Vagina (tissue), 2 donors: ENCODE results near the gene COL5A3. TPM values are rescaled to one million over a fixed set of nuclear protein-coding genes. Genes with fewer than 3 reads are reported as not detected.
A peak's percentile ranks its signal among the peaks of the same experiment; 100 is the strongest.

ENCODE experiments used
- DNase-seq, 2 donors: peaks; one replicate each; pipeline ENCODE4 v3.0.0-alpha.2; 2017; ENCODE audit errors: extremely low spot score in 2 of 2
- H3K27ac ChIP-seq: fragments of 200-600 bp; sonication (generic); one replicate; pipeline ENCODE4 v1.5.1; 2019
- H3K27me3 ChIP-seq: fragments of 200-600 bp; sonication (generic); one replicate; pipeline ENCODE4 v1.5.1; 2019
- H3K36me3 ChIP-seq, 2 donors: fragments of 200-600 bp; sonication (generic); one replicate each; pipeline ENCODE4 v1.5.1; 2017 to 2019
- H3K4me1 ChIP-seq: fragments of 200-600 bp; sonication (generic); one replicate; pipeline ENCODE4 v1.5.1; 2019
- H3K4me3 ChIP-seq, 2 donors: fragments of 200-600 bp; sonication (generic); 1 replicate in 1 of 2; 2 replicates in 1 of 2; pipeline ENCODE4 v1.5.1; 2016 to 2019
- H3K9me3 ChIP-seq: fragments of 200-600 bp; sonication (generic); one replicate; pipeline ENCODE4 v1.5.1; 2019
- POLR2A ChIP-seq, 2 donors: fragments of 450-650 bp; IDR thresholded peaks; one replicate each; pipeline ENCODE4 v1.6.1; 2017; ENCODE audit warnings: antibody characterized with exemption in 2 of 2, mild to moderate bottlenecking in 2 of 2, moderate library complexity in 2 of 2
- POLR2AphosphoS5 ChIP-seq, 2 donors: sonication (generic); formaldehyde crosslinking; IDR thresholded peaks; one replicate each; pipeline ENCODE4 v1.9.0; 2017; ENCODE audit warnings: antibody characterized with exemption in 2 of 2, mild to moderate bottlenecking in 2 of 2, low read depth in 1 of 2; ENCODE audit not compliant: insufficient read depth in 1 of 2
- intact Hi-C: fragments of 100-400 bp; cut with DNase I; formaldehyde crosslinking; loops from one replicate; pipeline ENCODE4 v1.15.1; 2023
- total RNA-seq: library from RNA; depleted of rRNA; stranded (reverse); fragments of >200 nt; gene quantifications from one replicate; pipeline ENCODE4 v1.2.3, GENCODE V29; 2016
- TF ChIP-seq, protein P1 (sequence below), 3 experiments: fragments of 450-650 bp in 2 of 3; fragments of 200-600 bp in 1 of 3; sonication (generic) in 1 of 3; IDR thresholded peaks; one replicate each; pipeline ENCODE4 v1.5.1; 2017 to 2019; ENCODE audit warnings: antibody characterized with exemption in 3 of 3, mild to moderate bottlenecking in 2 of 3, moderate library complexity in 2 of 3

The COL5A3 gene
- total RNA-seq, 1 donor from 2014 or later: 13.3 TPM

DNA sequence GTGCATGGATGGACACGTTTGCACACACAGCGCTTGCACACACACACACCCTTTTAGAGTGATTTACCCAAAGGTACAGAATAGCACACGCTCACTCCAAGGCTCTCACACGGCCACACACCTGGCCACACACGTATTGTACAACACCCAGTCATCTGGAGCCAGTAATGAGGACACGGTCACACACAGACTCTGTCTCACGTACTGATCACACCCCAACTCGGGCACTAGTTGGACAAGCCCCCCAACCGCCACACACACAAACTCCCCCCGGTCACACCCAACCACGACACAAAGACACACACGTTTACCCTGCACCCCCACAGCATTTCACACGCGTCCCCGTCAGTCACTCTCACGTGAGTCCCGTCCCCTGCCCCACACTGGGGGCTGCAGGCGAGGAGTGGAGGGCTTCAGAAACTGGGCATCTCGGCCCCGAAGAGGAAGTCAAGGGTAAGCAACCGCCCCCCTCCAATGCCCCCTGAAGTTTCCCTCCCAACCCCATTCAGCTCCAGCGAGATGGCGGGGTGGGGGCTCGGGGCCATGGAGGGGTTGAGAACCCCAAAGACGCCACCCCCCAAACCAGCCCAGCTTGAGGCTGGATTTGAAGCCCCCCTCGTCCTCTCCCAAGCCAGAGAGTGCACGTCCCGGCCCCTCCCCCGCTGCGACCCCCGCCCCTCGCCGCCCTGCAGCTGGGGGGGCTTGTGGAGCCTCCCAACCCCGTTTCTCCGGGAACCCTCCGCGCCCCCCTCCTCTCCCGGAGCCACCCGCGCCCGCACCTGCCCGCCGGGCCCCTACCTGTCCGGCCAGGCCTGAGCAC, 74.6 kb downstream of the COL5A3 start:
- H3K27ac ChIP-seq: peak overlapping the region; percentile 83
- H3K36me3 ChIP-seq: no peaks in the 10 kb centered on the region
- no peaks in the 10 kb centered on the region for H3K9me3 ChIP-seq
- H3K4me1 ChIP-seq: peaks cover 27% of the 10 kb centered on the region
- peak overlapping the region; percentile 60 to 77 for H3K4me3 ChIP-seq
- TF ChIP-seq, protein P1, sequence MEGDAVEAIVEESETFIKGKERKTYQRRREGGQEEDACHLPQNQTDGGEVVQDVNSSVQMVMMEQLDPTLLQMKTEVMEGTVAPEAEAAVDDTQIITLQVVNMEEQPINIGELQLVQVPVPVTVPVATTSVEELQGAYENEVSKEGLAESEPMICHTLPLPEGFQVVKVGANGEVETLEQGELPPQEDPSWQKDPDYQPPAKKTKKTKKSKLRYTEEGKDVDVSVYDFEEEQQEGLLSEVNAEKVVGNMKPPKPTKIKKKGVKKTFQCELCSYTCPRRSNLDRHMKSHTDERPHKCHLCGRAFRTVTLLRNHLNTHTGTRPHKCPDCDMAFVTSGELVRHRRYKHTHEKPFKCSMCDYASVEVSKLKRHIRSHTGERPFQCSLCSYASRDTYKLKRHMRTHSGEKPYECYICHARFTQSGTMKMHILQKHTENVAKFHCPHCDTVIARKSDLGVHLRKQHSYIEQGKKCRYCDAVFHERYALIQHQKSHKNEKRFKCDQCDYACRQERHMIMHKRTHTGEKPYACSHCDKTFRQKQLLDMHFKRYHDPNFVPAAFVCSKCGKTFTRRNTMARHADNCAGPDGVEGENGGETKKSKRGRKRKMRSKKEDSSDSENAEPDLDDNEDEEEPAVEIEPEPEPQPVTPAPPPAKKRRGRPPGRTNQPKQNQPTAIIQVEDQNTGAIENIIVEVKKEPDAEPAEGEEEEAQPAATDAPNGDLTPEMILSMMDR (IDR thresholded peaks at IDR 0.05): no peak
- TF ChIP-seq POLR2AphosphoS5 (IDR thresholded peaks at IDR 0.05; ENCODE audit: insufficient read depth in 1 of 2, low read depth in 1 of 2) (no peak), POLR2A (IDR thresholded peaks at IDR 0.05) (no peak)
- intact Hi-C loops: loop anchor here (10.0 kb wide), 1 partner anchor 59 kb away; no protein-coding TSS in a partner anchor
- H3K27me3 ChIP-seq: no peaks in the 10 kb centered on the region
- DNase-seq: no peak

DNA sequence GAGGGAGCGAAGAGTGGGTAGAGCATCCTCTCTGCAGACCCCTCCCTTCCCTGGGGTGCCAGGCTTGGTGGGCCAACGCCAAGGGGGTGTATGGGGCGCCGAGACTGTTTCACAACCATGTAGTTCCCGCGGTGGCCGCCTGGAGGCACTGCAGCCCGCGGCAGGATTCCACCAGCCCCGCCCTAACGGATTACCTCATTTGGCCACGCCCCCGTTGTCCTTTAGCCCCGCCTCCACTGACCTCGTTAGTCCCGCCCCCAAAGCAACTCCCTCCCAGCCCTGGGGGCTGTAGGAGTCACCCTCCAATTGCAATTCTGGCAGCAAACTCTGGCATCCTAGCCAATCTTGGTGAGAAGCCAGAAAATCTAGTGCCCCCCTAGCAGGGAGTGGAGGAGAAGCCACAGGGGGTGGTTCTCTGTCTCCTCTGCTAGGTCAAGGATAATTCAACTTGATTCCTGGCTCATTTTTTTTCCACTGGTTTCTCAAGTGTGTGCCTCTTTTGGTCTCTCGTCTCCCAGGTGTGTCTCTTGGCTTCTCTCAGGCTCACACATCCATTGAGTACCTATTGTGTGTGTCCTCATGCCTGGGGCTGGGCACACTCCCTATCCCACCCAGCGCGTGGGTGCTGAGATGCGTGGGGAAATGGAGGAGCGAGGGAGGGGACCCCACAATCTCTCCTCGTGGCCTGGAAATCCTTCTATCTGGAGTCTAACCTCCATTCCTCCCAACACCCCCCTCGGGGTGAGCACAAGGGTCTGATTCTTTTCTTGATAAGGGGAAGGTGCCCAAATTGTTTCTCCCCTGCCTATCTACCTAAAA, 76.0 kb downstream of the COL5A3 start:
- H3K27ac ChIP-seq: peak overlapping the region; percentile 83
- H3K27me3 ChIP-seq: no peaks in the 10 kb centered on the region
- H3K9me3 ChIP-seq: no peaks in the 10 kb centered on the region
- no peaks in the 10 kb centered on the region for H3K36me3 ChIP-seq
- peak in 1 of 2 donors; percentile 88 for DNase-seq
- peak overlapping the region in 1 of 2 donors; percentile 60 for H3K4me3 ChIP-seq
- intact Hi-C loops: loop anchor here (5.0 to 10.0 kb wide), 2 partner anchors 60 to 93 kb away; no protein-coding TSS in a partner anchor
- H3K4me1 ChIP-seq: peaks cover 27% of the 10 kb centered on the region
- TF ChIP-seq POLR2AphosphoS5 (IDR thresholded peaks at IDR 0.05; ENCODE audit: insufficient read depth in 1 of 2, low read depth in 1 of 2): peak; percentile 31 to 55
- TF ChIP-seq, protein P1 (IDR thresholded peaks at IDR 0.05): peak; percentile 74 to 92 (median 91)
- TF ChIP-seq POLR2A (IDR thresholded peaks at IDR 0.05): no peak

DNA sequence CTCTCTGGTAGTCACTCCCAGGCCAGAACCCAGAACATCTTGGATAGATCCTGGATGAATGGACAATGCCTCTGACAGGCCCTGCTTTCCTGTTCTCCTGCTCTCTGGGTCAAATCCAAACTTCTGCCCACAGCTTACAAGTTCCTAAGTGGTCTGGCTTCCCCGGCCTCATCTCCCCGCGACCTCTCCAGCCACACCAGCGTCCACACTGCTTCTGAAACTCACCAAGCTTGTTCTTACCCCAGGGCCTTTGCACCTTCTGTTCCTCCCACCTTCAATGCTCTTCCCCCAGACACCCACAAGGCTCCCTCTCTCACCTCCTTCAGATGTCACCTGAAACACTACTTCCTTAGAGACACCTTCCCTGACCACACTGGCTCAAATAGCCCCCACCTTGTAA, 77.5 kb downstream of the COL5A3 start:
- H3K36me3 ChIP-seq: no peaks in the 10 kb centered on the region
- H3K27me3 ChIP-seq: no peaks in the 10 kb centered on the region
- no peaks in the 10 kb centered on the region for H3K9me3 ChIP-seq
- intact Hi-C loops: loop anchor here (5.0 to 10.0 kb wide), 2 partner anchors 62 to 94 kb away; no protein-coding TSS in a partner anchor
- H3K4me1 ChIP-seq: peaks cover 27% of the 10 kb centered on the region
- TF ChIP-seq, protein P1 (IDR thresholded peaks at IDR 0.05): no peak
- TF ChIP-seq POLR2A (IDR thresholded peaks at IDR 0.05) (no peak), POLR2AphosphoS5 (IDR thresholded peaks at IDR 0.05; ENCODE audit: insufficient read depth in 1 of 2, low read depth in 1 of 2) (no peak)
- DNase-seq: no peak
- no peak overlapping the region for H3K27ac ChIP-seq
- H3K4me3 ChIP-seq: no peak overlapping the region

DNA sequence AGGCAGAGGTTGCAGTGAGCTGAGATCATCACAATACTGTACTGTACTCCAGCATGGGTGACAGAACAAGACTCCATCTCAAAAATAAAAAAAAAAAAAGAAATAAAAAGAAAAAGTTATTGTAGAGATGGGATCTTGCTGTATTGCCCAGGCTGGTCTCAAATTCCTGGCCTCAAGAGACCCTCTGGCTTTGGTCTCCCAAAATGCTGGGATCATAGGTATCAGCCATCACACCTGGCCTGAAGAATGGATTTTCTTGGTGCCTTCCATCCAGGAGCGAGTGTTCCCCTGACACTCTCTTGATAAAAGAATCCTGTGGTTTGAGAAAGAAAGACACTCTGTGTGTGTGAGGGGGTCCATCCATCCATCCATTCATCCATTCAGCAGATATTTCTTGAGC, 78.7 kb downstream of the COL5A3 start:
- no peak for DNase-seq
- H3K27me3 ChIP-seq: no peaks in the 10 kb centered on the region
- no peaks in the 10 kb centered on the region for H3K9me3 ChIP-seq
- intact Hi-C loops: loop anchor here (5.0 to 10.0 kb wide), 2 partner anchors 63 to 96 kb away; no protein-coding TSS in a partner anchor
- H3K4me3 ChIP-seq: no peak overlapping the region
- H3K27ac ChIP-seq: no peak overlapping the region
- peaks cover 27% of the 10 kb centered on the region for H3K4me1 ChIP-seq
- no peak for TF ChIP-seq POLR2AphosphoS5 (IDR thresholded peaks at IDR 0.05; ENCODE audit: insufficient read depth in 1 of 2, low read depth in 1 of 2)
- no peak for TF ChIP-seq POLR2A (IDR thresholded peaks at IDR 0.05)
- TF ChIP-seq, protein P1 (IDR thresholded peaks at IDR 0.05): no peak
- H3K36me3 ChIP-seq: no peaks in the 10 kb centered on the region
